GM10248 (cell line): Measurements from ENCODE around the gene ATRNL1.

ENCODE experiments used
- CTCF ChIA-PET: fragments of 300-600 bp; sonication (Branson Sonifier 250); formaldehyde crosslinking; extraction: SDS; loops from one replicate; lab custom pipeline; 2021; ENCODE audit warnings: antibody characterized with exemption; lab: Yijun Ruan, JAX
- POLR2A ChIA-PET: fragments of 350-650 bp; sonication (Branson Sonifier 250); formaldehyde crosslinking; extraction: SDS; loops from one replicate; lab custom pipeline; 2020; ENCODE audit warnings: antibody characterized with exemption; lab: Yijun Ruan, JAX
- DNase-seq: peaks from one replicate; pipeline ENCODE4 v3.0.0; 2012; ENCODE audit errors: extremely low spot score
- TF ChIP-seq, protein P1 (sequence below): IDR thresholded peaks from 2 replicates; pipeline ENCODE4 v1.5.1; 2012; ENCODE audit warnings: mild to moderate bottlenecking, low read depth; ENCODE audit errors: extremely low read depth, missing control alignments, control extremely low read depth

Gene ATRNL1

DNA sequence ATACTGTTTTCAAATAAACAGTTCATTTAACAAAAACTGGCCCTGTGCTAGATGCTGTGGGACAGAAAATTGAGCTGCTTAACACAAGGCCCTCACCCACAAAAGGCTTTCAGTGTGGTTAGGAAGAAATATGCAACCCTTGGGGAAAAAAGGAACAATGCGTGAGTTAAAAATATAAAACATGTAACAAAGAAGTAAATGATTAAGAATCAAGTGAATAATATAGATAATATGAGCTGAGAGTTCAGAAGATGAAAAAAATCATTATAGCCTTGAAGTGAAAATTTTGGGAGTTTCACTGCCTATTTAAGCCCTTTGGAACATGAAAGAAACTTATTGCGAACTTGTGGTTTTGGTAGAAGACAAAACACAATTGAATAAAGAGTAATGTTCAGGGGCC is 684.5 kb downstream of the ATRNL1 start:
- TF ChIP-seq, protein P1, sequence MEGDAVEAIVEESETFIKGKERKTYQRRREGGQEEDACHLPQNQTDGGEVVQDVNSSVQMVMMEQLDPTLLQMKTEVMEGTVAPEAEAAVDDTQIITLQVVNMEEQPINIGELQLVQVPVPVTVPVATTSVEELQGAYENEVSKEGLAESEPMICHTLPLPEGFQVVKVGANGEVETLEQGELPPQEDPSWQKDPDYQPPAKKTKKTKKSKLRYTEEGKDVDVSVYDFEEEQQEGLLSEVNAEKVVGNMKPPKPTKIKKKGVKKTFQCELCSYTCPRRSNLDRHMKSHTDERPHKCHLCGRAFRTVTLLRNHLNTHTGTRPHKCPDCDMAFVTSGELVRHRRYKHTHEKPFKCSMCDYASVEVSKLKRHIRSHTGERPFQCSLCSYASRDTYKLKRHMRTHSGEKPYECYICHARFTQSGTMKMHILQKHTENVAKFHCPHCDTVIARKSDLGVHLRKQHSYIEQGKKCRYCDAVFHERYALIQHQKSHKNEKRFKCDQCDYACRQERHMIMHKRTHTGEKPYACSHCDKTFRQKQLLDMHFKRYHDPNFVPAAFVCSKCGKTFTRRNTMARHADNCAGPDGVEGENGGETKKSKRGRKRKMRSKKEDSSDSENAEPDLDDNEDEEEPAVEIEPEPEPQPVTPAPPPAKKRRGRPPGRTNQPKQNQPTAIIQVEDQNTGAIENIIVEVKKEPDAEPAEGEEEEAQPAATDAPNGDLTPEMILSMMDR: no peak
- ChIA-PET CTCF (interaction anchor here (0.7 kb wide), 1 partner anchor 15 kb away, joined by 3 read pairs; no protein-coding TSS in a partner anchor), POLR2A (no interaction called here)
- DNase-seq: no peak

DNA sequence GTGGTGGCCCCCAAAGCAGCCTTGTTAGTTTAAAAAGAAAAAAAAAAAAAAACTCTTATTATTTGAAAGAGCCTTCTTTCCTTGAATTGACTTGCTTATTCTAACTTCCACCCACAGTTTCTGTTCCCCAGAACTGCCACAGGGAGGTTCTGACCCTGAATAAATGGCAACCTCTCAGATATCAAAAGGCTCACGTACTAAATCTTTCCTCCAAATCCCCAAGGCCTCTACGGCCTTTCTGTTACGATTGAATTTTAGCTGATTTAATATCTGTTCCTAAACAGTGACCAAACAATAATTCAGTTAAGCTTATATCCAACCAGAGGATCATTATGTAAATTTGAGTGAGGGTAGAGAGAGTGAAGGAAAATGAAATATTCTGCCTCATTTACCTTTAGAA is 697.1 kb downstream of the ATRNL1 start:
- POLR2A ChIA-PET: no interaction called here
- DNase-seq: no peak
- CTCF ChIA-PET: no interaction called here
- TF ChIP-seq, protein P1: no peak

DNA sequence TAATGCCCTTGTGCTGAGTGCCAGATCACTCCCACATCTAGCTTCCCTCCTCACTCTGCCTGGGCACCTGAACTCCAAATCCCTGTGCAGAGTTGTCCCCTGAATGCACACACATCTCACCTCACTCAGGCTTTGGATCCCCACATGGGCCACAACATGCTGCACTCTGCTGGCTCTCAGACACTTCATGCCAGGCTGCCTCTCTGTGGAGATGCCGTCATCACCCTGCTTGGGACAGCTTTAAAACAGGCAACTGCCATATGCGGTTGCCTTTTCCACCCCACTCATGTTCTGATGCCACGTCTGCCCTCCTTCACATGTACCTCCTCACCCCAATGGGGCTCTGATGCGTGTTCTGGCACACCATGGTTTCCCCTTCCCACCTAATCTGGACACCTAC is 702.8 kb downstream of the ATRNL1 start:
- TF ChIP-seq, protein P1: no peak
- POLR2A ChIA-PET: no interaction called here
- DNase-seq: no peak
- CTCF ChIA-PET: interaction anchor here (1.2 kb wide), 1 partner anchor 12 kb away, joined by 3 read pairs; no protein-coding TSS in a partner anchor

DNA sequence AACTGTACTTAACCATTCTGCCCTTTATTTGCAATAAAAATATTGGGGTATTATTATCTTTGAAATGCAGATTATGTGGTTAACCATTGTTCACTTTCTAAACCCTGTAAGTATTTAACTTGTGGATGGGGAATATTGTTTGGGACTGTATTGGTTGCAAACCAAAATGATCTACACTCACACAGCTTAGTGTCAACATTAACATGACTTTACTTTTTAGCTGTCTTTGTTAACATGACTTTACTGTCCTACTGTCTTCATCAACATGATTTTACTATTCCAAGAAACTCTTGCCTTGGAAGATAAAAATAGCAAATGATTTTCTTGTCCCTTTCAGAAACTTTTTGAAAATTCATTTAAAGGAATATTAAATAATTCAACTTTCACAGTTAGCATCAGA is 708.3 kb downstream of the ATRNL1 start:
- no peak for DNase-seq
- ChIA-PET POLR2A (no interaction called here), CTCF (no interaction called here)
- TF ChIP-seq, protein P1: no peak

DNA sequence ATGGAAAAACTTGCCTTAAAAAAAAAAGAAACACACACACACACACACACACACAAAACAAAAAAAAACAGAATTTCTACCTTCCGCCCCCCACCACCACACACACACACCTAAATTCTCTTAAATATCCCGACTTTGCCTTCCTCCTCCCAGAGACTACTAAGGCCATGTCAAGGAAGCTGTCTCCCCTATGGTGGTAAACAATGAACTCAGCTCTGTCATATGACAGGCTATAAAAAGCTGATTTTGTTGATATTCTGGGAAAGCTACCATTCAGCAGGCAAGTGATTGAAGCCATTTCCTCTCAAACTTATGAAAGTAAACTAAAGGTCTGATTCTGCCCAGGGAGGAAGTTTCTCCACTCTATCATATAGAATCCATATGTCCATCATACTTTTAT is 708.8 kb downstream of the ATRNL1 start:
- ChIA-PET CTCF (no interaction called here), POLR2A (no interaction called here)
- TF ChIP-seq, protein P1: no peak
- DNase-seq: no peak

DNA sequence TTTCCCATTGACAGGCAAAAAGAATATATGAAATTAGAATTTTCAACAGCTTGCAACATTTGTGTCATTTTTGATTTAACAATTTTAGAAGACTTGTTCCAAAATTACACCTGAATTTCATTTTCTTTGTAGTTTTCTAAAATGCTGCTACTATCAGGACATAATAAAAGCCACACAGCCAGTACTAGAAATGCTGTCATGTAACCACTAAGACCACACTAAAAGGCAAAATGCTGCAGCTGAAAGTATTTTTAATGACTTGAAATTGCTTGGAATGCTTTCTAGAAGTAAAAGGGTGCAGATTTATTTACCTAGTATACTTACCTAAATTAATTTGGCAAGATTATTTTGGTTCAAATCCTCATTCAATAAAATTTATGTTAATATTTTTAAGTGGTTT is 709.7 kb downstream of the ATRNL1 start:
- POLR2A ChIA-PET: no interaction called here
- no peak for DNase-seq
- TF ChIP-seq, protein P1: no peak
- CTCF ChIA-PET: no interaction called here

DNA sequence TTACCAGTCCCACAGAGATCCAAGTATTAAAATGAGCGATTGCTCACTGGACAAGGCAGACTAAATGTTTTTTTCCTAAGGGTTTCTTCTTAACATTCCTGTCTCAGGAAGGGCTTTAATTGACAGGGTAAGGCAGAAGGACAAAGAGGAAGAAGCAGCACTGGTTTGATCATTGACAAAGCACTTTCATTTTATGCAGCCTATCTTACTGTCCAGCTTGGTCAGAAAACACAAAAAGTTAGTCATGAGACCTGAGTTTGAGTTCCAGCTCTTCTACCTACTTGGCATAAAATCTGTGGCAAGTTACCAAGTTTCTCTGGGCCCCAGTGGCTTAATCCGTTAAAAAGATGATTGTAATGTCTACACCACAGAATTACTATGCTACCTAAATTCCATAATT is 721.4 kb downstream of the ATRNL1 start:
- POLR2A ChIA-PET: no interaction called here
- CTCF ChIA-PET: no interaction called here
- TF ChIP-seq, protein P1: no peak
- no peak for DNase-seq
